ENCODE results near the gene OR6N1.

OR6N1 gene

GRCh38 chr1:158771950-158772866 is at the start of gene OR6N1:
OR6N1 (minus strand) TSS chr1:158772195; CDS start chr1:158766682, 5,513 bp downstream.
- DNase-seq = no peak

GRCh38 chr1:158821723-158822122 is 49.7 kb upstream of the OR6N1 start:
- DNase-seq = no peak

GRCh38 chr1:158819461-158820443 is 47.8 kb upstream of the OR6N1 start:
- DNase-seq = no peak

GRCh38 chr1:158818975-158819431 is 47.0 kb upstream of the OR6N1 start:
- no peak for DNase-seq

- DNase-seq = no peak
These were observed 46.6 kb upstream of the OR6N1 start for GRCh38 chr1:158818560-158818959.

- DNase-seq = no peak
These were observed 43.0 kb upstream of the OR6N1 start for GRCh38 chr1:158814970-158815369.

GRCh38 chr1:158813164-158813563 is 41.2 kb upstream of the OR6N1 start:
- no peak for DNase-seq

- DNase-seq = no peak
These were observed 40.3 kb upstream of the OR6N1 start for GRCh38 chr1:158812336-158812735.

- no peak for DNase-seq
These were observed 38.3 kb upstream of the OR6N1 start for GRCh38 chr1:158810311-158810710.

GRCh38 chr1:158809862-158810261 is 37.9 kb upstream of the OR6N1 start:
- DNase-seq = no peak

- DNase-seq = no peak
These were observed 37.3 kb upstream of the OR6N1 start for GRCh38 chr1:158809256-158809655.

- DNase-seq = no peak
These were observed 35.0 kb upstream of the OR6N1 start for GRCh38 chr1:158806916-158807536.

- DNase-seq = no peak
These were observed 31.7 kb upstream of the OR6N1 start for GRCh38 chr1:158803678-158804077.

GRCh38 chr1:158801396-158801795 is 29.4 kb upstream of the OR6N1 start:
- DNase-seq = no peak

- DNase-seq = no peak
These were observed 28.5 kb upstream of the OR6N1 start for GRCh38 chr1:158800526-158800925.

- DNase-seq = no peak
These were observed 27.7 kb upstream of the OR6N1 start for GRCh38 chr1:158799689-158800088.

GRCh38 chr1:158798531-158798930 is 26.5 kb upstream of the OR6N1 start:
- DNase-seq = no peak

- DNase-seq = no peak
These were observed 22.3 kb upstream of the OR6N1 start for GRCh38 chr1:158794247-158794646.

- no peak for DNase-seq
These were observed 21.6 kb upstream of the OR6N1 start for GRCh38 chr1:158793604-158794003.

- DNase-seq = no peak
These were observed 9.1 kb upstream of the OR6N1 start, which contains the start of gene OR6N2 for GRCh38 chr1:158781104-158781503. OR6N2 (minus strand) TSS chr1:158781204; CDS start chr1:158777635, 3,569 bp downstream.

GRCh38 chr1:158754420-158754819 is 17.6 kb downstream of the OR6N1 start, which contains the start of gene OR6K6:
OR6K6 (plus strand) TSS chr1:158754720; CDS start chr1:158754888, 168 bp downstream.
- no peak for DNase-seq

- DNase-seq = no peak
These were observed 19.8 kb downstream of the OR6N1 start for GRCh38 chr1:158752155-158752712.

Data from activated T-cell treated with anti-CD3 and anti-CD28 coated beads for 4 hours (primary cell).